NCI-H2029 treated with DMSO at 0.1 percent for 48 hours (cell line): Measurements from ENCODE around the gene MRTFA.
A peak's percentile ranks its signal among the peaks of the same experiment; 100 is the strongest.

ENCODE experiments used
- DNase-seq: peaks from one replicate; lab custom pipeline; 2025; lab: John Stamatoyannopoulos, UW

Gene MRTFA

GRCh38 chr22:40410731-40411505 lies 225.6 kb downstream of the MRTFA start:
- DNase-seq = no peak

DNA sequence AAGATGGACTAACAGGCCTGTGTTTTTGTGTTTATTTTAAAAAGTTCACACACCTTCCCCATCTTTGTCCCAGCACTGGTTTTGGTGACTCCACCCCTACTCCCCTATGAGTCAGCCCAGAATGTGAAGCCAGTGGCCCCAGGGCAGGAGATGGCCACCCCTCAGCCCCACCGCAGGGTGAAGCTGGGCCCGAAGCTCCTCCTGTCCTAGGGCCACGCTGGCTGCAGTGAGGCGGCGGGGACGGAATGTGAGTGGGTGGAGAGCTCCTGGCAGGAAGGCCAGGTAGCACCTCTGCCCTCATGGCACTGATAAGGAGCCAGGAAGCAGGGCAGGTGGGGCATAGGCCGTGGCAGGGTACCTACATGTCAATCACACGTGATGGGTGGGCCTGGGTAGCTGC lies 226.2 kb downstream of the MRTFA start:
- no peak for DNase-seq

DNA sequence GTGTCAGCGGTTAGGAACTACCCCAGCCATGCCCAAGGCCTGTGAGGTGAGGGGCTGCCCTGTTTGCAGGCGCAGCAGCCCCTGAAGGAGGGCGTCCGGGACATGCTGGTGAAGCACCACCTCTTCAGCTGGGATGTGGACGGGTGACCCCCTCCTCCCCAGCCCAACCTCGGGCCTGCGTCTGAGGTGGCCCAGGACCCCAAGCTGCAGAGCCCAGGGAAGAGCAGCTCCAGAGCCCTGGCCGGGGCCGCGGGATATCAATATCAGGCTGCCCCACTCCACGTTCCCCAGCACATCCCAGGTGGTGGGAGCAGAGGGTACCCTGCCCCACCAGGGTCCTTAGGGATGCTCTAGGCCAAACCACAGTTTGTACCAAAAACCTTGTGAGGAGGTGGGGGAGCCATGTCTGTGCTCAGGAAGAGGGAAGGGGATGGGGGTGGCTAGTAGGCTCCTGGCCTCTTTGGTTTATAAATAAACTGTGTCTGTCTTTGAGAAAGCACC lies 226.9 kb downstream of the MRTFA start:
- no peak for DNase-seq

DNA sequence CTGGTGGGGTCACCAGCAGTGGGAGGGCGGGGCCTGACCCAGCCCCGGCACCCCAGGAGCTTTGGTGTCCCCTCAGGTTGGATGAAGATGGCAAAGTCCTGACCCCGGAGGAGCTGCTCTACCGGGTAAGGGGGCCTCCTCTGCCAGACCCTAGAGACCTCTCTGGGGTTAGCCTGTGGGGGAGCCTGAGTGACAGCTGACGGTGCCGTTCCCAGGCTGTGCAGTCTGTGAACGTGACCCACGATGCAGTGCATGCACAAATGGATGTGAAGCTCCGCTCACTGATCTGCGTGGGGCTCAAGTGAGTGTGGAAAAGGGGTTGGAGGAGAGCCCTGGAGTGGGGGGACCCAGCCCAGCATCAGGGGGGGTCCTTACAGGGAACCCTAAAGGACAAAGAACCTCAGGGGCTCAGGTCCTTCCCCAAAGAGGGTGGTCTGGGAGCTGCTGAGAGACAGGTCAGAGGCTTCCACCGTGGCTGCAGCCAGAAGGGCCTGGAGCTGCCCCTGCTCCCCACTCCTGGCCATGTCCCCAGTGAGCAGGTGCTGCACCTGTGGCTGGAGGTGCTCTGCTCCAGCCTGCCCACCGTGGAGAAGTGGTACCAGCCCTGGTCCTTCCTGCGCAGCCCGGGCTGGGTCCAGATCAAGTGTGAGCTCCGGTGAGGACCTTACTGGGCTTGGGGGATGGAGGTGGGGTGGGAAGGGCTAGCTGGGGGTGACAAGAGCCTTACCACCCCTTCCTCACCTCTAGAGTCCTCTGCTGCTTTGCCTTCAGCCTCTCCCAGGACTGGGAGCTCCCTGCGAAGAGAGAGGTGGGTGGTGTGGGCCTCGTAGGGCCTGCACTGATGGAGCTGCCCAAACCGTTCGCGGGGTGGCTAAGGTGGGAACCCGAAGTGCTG lies 227.6 kb downstream of the MRTFA start:
- no peak for DNase-seq

DNA sequence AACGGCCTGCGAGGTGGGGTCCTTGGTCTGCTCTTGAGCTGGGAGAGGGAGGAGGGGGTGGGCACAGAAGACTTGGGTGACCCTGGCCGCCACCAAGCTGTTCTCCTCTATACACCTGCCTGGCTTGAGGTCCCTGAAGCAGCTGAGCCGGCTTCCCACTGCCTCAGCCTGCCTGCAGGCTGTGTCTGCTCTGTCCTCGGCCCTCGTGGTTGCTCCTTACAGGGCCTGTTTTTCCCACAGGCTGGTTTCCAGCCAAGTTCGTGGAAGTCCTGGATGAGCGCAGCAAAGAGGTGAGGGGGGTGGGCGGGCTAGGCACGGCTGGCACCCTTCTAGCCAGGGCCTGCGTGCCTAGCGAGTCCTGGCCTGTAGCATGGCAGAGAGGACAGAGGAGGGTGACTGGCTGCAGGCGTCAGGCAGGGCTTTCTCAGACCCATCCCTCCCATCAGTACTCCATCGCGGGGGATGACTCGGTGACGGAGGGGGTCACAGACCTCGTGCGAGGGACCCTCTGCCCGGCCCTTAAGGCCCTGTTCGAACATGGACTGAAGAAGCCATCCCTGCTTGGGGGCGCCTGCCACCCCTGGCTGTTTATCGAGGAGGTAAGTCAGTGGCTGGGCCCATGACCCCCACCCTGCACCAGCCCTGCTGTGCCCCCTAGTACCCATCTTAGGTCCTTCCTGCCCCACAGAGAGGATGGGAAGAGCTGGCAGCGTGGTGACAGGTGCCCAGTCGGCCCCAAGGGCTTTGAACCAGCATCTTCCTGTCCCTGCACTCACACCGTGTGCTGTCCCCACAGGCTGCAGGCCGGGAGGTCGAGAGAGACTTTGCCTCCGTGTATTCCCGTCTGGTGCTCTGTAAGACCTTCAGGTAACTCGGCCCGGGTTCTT lies 228.4 kb downstream of the MRTFA start:
- no peak for DNase-seq

DNA sequence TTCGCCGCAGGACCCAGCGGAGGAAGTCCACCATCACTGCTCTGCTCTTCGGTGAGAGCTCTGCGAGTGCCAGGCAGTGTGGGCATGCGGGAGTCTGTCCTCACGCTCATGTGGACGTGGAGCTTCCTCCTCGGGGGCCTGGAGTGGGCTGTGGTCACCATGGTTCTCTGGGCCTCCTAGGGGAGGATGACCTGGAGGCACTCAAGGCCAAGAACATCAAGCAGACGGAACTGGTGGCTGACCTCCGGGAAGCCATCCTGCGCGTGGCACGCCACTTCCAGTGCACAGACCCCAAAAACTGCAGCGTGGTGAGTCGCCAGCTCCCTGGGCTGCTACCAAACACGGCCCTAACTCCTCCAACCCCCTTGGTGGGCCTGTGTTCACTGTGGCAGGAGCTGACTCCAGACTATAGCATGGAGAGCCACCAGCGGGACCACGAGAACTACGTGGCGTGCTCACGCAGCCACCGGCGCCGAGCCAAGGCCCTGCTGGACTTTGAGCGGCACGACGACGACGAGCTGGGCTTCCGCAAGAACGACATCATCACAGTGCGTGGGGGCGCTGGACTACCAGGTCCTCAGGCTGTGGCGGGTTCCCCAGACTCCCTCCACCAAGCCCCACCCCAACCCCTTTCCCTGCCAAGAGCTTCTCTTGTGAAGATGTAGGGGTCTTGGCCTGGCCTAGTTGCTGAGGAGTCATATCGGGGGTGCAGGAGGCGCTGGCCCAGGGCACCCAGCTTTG lies 229.3 kb downstream of the MRTFA start:
- no peak for DNase-seq

- DNase-seq = no peak
These were observed 230.2 kb downstream of the MRTFA start for GRCh38 chr22:40406063-40406890.

- DNase-seq = no peak
These were observed 231.1 kb downstream of the MRTFA start for GRCh38 chr22:40405178-40406062.

GRCh38 chr22:40404251-40405177 lies 232.0 kb downstream of the MRTFA start:
- DNase-seq = no peak

DNA sequence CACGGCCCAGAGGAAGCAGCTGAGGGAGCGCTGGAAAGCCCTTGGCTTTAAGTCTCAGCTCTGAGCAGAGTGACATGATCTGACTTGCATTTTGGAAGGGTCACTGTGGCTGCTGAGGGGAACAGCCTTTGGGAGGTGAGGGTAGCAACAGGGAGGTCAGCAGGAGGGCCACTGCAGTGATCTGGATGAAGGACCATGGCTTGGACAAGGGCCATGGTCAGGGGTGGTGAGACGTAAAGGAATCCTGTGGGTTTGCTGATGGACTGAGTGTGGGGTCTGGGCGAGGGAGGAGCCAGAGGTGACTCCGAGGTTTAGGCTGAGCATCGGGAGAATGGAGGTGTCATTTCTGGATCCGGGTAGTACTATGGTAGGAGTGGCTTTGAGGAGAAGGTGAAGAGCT lies 232.9 kb downstream of the MRTFA start:
- DNase-seq = no peak

DNA sequence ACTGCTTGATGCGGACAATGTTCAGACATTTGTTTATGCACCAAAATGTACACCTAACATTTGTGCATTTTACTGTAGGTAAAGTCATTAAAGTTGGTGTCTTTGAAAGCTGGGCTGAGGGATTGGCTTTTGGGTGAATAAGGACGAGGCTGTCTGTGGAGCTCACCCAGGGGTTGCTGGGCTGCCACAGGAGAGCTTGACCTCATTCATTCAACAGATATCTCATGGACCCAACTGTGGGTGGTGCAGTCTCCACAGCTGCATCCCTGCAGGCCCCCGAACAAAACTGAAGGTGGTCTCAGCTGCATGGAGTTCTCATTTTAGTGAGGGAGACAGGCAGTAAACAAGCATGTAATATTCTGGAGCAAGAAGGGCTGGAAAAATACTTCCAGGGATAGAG lies 233.4 kb downstream of the MRTFA start:
- DNase-seq = no peak

DNA sequence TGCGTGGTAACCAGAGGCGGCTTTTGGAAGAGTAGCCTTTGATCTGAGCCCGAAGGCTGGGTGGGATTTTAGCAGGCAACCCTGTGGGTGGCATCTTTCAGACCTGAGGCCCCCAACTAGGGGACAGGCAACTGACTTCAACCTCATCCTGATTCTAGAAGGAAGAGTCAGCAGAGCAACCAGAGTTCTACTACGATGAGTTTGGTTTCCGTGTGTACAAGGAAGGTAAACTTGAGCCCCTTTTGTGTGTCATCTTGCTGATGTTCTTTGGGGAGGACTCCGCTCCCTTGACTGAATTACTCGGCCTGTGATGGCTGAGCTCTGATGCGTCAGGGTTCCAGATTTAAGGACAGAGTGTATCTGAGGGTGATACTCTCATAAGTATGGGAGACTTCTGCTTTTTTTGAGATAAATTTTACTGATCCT lies 234.5 kb downstream of the MRTFA start:
- no peak for DNase-seq

DNA sequence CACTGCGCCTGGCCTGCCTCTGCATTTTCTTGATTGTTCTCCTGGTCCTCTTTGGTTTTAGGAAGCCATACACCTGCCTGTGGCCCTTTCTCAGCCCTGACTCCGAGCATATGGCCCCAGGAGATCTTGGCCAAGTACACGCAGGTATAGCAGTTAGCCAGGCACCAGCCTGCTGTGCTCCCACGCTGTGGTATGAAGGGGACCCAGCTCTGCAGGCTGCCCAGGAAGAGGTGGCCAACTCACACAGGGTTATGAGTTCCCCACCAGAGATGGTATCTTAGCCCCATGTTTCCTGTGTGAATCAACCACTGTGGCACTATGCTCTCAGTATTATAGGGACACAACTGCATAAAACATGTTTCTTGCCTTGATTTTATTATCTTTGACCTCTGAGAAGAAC lies 235.0 kb downstream of the MRTFA start:
- DNase-seq = no peak

- DNase-seq = no peak
These were observed 236.4 kb downstream of the MRTFA start for GRCh38 chr22:40400159-40400558.

DNA sequence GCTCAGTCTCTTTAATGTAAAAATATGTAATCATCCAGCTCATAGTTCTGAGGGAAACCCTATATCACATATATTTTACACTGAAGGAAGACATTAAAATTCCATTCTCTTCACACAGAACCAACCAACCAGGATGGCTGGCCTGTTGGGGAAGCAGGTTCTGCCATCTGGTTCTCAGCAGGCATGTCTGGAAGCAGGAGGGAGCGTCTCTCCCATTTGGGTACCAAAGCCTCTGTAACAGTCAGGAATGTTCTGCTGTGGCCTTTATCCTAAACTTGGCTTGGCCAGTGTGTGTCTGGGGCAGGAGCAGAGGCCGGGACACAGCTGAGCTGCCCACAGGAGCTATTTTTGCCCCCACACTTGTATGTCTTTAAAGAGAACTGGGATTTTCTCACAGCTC lies 236.9 kb downstream of the MRTFA start:
- DNase-seq = no peak

GRCh38 chr22:40397396-40397795 lies 239.1 kb downstream of the MRTFA start:
- DNase-seq = no peak

DNA sequence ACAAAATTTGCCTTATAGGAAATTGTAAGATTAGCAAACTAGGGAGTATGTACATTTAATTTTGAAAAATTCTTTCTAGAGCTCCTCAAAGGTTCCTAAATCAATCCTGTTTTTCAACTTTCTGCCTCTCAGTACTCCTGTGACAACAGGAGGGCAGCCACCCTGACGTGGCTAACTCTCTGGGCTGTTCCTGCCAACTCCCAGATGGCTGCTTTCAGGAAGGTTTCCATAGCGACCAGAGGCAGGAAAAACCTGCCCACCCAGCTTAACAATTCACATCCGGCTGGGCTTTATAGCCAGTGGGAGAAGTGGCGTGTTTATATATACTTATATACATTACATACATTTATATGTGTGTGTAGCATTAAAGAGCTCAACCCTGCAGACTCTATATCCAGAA lies 239.6 kb downstream of the MRTFA start:
- DNase-seq = peak; percentile 62

- DNase-seq = no peak
These were observed 240.9 kb downstream of the MRTFA start for GRCh38 chr22:40395607-40396006.
